Activated CD4-positive, alpha-beta T cell treated with anti-CD3 and anti-CD28 coated beads, Interleukin-2, amount 50 U/mL, for 24 hours (primary cell): Measurements from ENCODE around the gene STX18.
"Not testable (repeated sequence)": the region's sequence is repeated elsewhere in the genome, so short reads cannot be mapped to it uniquely, and the experiment has no call there.

Experiments
- DNase-seq, 2 donors: peaks; one replicate each; pipeline ENCODE4 v3.0.0-alpha.2; 2020; ENCODE audit warnings: low read depth in 1 of 2, low spot score in 1 of 2

The STX18 gene

DNA sequence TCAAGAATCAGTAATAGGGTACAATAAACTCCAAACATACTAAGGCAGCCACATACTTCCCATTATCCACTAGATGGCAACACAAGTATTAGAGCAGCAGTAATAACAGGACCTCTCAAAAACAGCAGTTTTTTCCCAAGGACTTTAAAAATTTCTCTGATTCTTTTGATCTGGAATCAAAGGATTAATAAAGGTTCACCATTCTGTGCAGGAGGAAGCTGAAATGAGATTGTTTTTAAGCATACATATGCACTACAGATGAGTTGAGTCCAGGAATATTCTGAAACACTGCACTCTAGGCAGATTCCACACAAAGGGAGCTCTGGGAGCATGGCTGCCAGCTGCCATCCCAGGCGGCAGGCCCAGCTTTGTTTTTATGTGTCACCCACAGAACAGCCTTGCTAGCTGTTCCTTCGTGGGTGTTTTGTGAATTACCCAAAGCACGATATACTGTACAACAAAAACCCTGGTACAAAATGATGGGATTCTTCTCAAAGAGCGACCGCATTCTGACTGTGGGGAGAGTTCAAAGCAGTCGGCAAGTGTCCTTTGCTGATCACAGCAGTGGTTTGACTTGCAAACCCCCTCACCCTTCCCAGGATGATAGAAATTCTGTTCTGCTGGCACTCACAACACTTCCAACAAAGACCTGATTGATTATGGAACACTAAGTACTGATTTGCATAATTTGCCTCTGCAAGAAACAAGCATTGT is 61.0 kb downstream of the STX18 start:
- DNase-seq, result no peak

DNA sequence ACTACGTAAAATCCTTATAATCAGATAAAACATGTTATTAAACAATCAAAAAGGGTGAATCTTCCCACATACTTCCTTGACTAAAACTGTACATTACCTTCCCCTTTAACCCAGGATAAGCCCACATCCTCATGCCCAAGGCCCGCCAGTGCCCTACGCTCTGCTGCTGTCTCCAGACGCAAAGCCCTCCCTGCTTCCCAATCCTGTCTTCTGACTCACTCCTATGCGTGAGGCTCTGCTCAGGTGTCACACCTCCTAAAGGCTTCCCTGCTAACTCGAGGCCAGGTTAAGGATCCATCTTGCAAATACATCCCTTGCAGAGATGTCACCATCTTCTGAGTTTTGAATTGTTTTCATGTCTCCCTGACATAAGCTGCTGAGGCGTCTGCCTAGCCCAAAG is 61.6 kb downstream of the STX18 start:
- DNase-seq, result no peak

DNA sequence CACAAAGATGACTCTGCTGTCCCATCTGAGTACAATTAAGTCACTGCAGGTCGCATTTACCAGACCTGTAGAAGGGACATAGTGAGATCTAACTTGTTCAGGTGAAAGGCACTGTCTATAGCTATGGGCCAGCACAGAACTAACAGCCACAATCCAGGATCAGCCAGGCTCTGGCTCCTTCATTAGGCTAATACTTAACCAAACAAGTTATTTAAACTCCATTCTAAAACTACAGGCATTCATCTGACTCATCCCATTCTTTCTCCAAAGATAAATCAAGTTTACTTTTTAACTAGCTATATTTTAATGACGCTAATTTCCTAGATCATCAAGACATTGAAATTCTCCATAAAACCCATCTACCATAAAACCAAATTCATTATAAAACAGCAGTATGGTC is 62.5 kb downstream of the STX18 start:
- no peak for DNase-seq

DNA sequence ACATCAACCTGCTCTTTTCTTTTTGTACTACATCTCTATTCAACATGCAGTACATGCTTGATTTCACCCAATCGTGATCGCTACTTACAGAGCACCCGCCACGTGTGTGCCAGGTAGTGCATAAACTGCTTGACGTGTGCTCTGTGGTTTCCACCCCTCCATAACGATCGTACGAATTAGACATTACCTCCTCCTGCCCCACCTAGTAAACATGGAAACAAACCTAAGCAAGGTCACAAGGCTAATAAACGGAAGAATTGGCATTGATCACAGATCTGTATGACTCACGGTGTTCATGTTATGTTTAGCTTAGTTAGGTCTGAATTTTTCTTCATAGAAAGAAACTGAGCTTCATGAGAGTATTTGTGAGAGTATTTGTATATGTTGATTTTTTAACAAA is 64.1 kb downstream of the STX18 start:
- no peak for DNase-seq

DNA sequence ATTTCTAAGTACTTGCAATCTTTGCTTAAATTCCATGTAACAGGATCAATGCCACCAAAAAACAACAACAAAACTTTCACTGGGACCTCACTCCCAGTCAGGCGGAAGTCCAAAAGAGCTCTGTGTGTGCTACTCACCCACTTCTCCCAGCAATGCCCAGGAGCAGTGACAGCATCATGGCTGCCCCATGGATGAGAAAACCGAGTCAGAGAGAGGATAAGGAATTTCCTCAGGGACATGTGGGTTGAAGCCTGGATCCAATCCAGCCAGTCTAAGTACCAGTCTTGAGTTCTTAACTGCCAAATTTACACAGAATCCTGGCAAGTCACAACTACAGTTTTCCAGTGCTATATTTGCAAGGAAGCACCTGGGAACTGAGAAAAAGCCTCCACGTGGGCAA is 64.5 kb downstream of the STX18 start:
- DNase-seq, result no peak

DNA sequence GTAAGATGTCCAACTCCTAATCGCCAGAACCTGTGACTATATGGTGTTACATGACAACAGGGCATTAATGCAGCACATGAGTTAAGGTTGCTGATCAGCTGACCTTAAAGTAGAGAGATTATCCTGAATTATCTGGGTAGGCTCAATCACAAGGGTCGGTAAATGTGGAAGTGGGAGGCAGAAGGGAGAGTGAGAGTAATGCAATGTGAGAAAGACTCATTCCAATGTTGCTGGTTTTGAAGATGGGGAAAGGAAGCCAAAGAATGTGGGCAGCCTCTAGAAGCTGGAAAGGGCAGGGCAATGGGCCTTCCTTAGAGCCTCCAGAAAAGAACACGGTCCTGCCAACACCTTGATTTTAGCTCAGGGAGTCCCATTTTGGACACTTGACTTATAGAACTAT is 67.4 kb downstream of the STX18 start:
- no peak for DNase-seq

DNA sequence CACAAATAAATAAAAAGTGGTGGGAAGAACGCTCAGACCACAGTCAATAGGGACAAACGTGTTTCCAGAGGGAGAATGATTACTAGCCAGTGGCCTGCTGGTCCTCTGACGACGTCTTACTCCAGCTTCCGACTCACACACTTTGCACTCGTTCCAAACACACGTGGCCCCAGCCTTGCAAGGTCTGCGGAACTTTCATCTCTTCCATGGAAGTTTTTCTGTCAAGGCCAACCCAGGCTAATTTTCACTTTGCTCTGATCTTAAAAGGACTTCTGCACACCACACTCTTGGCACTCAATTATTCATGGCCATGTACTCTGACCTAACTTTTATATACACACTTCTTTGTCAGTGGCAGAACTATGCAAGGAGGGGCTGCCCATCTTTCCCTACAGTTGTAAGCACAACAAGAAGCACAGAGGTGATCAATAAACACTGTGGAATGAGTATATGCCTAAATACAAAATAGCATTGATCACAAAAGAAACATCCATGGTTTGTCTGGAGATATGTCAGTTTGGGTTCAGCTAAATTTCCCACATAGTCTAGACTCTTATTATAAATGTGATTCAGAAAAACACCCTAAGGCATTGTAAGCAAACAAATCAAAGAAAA is 69.4 kb downstream of the STX18 start:
- DNase-seq, result no peak

DNA sequence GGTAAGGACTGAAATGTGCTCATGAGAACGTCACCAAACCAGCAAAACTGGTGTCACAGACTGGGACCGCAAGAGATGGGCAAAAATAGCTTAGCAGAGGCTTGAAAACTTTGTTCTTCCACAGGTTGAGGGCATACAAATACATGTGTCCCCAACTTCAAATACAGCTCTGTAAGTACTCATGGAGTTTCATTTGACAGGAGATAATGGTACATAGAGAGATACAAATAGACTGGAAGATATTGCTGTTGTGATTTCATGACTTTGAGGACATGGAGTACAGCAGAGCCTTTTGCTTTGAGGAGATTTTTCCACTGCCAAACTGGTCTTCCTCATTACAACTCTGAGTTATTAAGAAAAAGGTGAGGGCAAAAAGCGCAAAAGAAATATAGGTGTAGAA is 70.7 kb downstream of the STX18 start:
- no peak for DNase-seq

DNA sequence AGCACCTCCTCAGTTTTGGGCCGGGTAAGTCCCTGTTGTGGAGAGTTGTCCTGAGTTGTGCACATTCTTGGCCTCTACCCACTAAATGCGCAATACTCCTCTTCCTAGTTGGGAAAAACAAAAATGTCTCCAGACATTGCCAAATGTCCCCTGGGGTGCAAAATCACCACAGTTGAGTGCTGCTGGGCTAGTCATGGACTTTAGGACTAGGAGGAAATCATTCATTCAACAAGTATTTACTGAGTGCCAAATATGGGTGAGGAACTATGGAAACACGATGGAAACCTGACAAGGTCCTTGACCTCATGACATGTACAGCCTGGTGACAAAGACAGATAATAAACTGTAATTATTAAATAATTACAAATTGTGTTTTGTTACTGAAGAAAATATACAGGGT is 71.6 kb downstream of the STX18 start:
- no peak for DNase-seq

DNA sequence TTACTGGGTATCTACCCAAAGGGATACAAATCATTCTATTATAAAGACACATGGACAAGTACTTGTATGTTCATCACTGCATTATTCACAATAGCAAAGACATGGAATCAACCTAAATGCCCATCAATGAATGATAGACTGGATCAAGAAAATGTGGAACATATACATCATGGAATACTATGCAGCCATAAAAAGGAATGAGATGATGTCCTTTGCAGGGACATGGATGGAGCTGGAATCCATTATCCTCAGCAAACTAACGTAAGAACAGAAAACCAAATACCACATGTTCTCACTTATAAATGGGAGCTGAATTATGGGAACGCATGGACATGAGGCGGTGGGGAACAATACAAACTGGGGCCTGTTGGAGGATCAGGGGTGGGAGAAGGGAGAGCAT is 76.6 kb downstream of the STX18 start:
- not testable (repeated sequence) for DNase-seq

DNA sequence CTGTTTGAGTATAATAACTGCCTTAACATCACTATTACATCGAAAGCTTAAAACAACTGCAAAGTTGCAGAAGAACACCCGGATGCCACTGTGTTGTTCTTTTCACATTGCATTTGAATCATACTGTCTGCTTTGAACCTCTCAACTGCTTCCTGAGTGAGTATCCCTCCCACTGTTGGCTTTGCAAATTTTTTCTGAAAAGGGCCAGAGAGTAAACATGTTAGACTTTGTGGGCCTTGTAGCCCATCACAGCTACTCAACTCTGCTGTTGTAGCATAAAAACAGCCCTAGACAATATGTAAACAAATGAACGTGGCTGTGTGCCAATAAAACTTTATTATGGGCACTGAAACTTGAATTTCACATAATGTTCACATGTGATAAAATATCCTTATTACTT is 78.9 kb downstream of the STX18 start:
- no peak for DNase-seq

DNA sequence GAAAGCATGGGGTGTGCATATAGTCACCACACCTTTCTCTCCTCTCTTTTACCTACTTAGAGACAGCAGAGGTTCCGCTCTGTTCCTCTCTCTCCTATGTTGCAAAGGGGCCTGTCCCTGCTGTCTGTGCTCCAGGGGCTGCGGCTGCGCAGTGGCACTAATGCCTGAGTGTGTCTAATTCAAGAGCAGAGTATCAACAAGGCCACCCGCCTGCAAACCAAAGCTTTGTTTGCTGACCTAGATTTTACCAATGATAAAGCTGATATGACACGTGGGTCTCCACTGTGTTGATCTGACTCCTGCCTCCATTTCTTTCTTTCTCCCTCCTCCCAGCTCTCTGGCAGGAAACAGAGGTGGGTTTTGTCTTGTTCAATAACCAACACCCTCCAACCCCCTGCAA is 80.0 kb downstream of the STX18 start:
- DNase-seq, result no peak

DNA sequence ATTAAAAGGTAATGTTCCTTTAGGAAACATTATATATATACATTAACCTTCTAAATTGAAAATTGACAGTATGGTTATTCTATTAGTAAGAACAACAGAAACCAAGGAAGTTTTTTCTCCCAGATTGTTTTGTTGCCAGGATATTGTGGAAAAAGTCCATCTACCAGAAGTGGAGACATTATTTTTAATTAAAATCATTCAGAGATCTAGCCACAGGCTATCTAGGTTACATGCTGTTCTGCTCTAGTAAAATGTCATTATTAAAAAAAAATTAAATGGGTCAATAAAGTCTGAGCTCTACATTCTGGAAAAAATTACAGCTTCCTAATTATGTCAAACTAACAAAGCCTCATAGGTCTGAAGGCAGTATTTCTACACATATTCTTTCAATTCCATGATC is 80.7 kb downstream of the STX18 start:
- no peak for DNase-seq

DNA sequence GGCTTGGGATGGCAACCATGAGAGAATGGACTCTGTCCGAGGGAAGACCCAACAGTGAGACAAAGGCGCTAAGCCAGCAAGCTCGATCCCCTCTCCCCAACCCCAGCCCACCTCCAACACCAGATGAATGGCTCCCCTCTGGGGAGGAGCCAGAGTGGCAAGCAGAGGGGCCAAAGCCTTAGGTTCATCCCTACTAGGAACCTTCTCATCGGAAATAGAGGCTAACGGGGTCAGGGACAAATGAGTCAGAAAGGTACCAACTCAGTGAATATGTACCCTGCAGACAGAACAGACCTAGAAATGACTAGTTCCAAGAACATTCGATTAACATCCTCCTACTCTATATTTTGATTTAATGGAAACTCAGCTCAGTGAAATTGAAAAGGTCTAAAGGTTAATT is 81.1 kb downstream of the STX18 start:
- DNase-seq, result no peak

DNA sequence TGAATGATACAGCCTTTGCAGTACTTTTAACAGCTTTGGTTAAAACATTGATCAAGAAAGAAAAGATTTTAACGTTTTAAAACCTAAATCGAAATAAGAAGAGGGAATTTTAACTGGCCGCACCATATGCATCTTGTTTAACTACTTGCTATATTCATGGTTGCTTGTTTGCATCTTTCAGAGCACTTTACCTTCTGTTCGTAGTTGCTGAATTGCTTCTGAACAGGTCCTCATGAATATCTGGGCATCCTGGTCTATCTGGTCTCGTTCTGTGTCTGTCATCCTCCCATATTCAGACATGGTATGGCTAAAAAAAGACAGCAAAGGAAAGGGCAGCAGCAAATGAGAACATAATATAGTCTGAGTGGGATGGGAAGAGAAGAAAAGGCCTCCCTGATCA is 82.7 kb downstream of the STX18 start:
- DNase-seq, result no peak

DNA sequence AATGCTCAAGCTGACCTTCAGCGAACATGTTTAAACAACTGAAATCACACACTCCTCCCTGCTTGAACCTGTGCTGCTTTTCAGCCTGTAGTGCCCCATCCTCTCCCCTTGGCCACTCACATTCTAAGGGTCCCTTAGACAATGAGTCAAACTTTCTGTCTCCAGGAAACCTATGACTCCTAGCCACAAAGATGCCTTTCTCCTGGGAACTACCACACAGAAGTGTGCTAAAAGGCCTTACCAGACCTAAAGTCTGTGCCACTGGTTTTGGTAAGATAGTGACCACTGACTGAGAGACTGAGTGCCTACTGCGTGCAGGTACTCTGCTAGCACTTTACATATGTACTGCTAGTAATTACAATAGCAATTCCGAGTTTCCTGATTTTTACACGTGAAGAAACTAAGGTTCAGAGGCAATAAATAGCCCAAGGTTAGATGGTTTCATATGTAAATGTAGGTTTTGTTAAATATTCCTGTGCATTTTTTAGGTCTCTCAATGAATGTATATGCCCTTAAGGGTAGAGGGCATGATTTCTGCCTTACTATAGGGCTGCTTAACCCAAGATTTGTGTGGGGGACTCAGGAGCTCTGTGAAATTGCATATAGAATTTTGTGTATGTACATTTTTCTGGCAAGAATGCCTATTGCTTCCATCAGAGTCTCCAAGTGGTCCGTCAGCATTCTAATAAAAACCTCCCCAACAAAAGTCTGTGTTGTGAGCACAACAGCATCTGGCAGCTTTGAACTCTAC is 83.9 kb downstream of the STX18 start:
- DNase-seq, result no peak

DNA sequence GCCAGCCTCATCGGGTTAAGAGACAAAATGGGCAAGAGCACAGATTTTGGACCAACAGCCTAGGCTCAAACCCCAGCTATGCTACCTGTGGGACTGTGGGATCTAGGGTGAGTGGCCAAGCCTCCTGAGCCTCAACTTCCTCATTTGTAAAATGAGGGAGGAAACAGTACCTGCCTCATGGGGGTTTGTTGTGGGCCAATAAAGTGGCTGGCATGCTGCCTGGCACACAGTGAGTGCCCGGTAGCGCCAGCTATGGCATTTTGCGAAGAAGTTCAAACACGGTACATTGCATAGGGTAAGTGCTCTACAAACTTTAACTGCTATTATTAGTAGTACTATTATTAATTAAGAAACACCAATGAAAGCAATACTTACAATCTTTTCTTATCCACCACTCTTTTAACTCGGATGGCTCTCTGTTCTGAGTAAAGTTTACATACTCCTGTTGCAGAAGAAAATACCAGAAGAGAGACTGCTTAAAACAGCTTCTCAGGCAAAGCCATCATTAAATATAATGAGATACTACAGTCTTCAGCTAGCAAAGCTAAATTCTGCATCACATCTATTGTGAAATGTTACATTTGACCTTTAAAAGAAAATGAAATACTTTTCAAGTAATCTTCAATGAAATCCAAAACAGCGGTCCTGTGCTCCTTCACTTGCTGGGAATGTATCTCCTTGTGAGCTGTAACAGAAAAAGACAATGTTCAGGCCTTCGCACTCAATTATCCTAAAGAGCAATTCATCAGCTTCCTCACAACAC is 84.9 kb downstream of the STX18 start:
- DNase-seq, result no peak

DNA sequence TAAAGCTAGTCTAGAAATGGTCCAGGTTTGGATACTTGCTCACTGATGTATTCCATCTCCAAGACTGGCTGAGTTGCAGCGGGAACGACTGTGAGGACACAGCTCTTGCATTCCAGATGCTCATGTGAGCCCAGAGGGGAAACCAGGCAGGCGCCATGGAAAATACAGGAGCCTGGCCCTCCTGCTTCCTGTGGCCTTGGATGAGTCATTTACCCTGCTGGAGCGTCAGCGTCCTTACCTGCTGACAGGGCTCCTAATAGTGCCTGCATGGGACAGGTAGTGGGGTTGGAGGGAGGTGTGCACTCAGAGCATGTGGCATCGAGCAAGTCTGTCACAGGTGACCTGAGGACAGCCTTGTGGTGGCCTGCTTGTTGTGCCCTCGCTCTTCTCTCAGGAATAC is 85.5 kb downstream of the STX18 start:
- no peak for DNase-seq

DNA sequence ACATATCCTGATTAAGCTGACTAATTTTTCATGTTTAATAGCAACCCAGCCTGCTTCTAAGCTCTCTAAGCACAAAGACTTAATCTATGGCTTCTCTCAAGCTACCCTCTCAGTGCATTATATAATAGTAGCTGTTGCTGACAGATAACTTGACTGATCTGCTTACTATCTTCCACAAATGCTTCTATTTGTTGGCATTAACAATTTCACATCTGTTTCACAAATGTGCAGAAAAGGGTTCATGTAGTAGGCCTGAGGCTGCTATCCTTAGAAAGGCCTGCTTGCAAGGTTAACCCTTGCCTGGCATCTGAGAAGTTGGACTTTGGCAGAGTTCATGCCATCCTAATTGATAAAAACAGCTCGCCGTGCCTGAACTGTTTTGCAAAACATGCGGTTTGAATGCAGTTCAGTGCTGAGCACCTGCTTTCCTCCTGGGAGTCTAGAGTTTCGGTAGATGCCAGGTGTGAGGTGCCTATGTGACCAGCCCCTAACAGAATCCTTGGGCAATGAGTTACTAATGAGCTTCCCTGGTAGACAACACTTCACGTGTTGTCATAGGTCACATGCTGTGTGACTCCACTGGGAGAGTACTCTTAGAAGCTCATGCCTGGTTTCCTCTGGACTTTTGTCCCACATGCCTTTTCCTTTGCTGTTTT is 86.5 kb downstream of the STX18 start:
- no peak for DNase-seq

DNA sequence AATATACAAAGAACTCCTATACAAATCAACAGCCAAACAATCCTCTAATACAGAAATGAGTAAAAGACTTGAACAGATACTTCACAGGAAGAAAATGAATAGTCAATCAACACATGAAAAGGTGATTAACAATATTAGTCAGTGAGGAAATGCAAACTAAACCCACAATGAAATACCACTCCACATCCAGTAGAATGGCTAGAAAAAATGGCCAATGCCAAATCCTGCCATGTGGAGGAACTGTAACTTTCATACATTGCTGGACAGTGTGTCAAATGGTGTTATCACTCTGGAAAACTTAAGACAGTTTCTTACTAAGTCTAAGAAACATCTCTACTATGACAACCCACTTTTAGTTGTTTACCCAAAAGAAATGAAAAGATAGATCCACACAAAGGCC is 95.4 kb downstream of the STX18 start:
- DNase-seq, result no peak

DNA sequence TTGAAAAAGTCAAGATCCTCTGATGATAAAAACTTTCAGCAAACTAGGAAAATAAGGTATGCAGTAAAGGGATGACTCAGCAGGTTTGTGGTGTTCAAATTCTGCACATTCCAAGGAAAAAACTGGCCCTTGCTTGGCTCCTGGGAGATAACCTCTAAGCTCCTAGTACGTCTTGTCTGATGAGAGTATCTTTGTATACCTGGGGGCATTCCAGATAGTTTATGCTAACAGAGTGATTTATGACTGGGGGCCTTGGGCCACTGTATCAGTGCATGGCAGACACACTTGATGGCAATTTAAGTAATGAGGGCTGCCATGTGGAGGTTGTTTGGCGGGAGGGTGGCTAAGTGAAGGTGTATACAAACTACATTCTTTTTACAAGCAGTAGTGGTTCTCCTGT is 98.0 kb downstream of the STX18 start:
- no peak for DNase-seq
